ENCODE results near the gene DNM2. TPM values are rescaled to one million over a fixed set of nuclear protein-coding genes. Genes with fewer than 3 reads are reported as not detected.

Gene DNM2
- total and polyA plus RNA-seq, 2 of the 13 experiments (the other 11 are each of a cell fraction or from before 2014, with no cell fraction given), result 41.7 to 59.8 TPM

GRCh38 chr19:10695401-10696398 lies 22.2 kb upstream of the DNM2 start (continued):
- peak; percentile 55; the same call in 1 of the 2 replicates for TF ChIP-seq ZNF263 (CRISPR knock-in tag; IDR thresholded peaks at IDR 0.05)
- no peak; the same call in 1 of the 2 replicates for TF ChIP-seq HOMEZ (CRISPR knock-in tag; IDR thresholded peaks at IDR 0.05; ENCODE audit: low read depth)
- no peak for TF ChIP-seq NFATC3 (CRISPR knock-in tag; IDR thresholded peaks at IDR 0.05)
- TF ChIP-seq KIAA2018 (CRISPR knock-in tag; IDR thresholded peaks at IDR 0.05; ENCODE audit: borderline replicate concordance), result no peak
- TF ChIP-seq IRX3 (CRISPR knock-in tag; IDR thresholded peaks at IDR 0.05; ENCODE audit: borderline replicate concordance, low read depth), result peak; percentile 95; the same call in 1 of the 2 replicates
- peak; percentile 73; the same call in 1 of the 2 replicates for TF ChIP-seq ARID2 (CRISPR knock-in tag; IDR thresholded peaks at IDR 0.05; ENCODE audit: borderline replicate concordance)
- peak; percentile 71; the same call in 1 of the 2 replicates for TF ChIP-seq ATF5 (CRISPR knock-in tag; IDR thresholded peaks at IDR 0.05; ENCODE audit: low read depth)
- TF ChIP-seq AHDC1 (CRISPR knock-in tag; IDR thresholded peaks at IDR 0.05; ENCODE audit: borderline replicate concordance), result no peak
- TF ChIP-seq RNF2 (conservative IDR thresholded peaks at IDR 0.05; ENCODE audit: low read depth), result 0 out of 2 replicates have a peak, but pooled peaks have one; percentile 21
- peak; percentile 72; the same call in 1 of the 2 replicates for TF ChIP-seq MED1 (CRISPR knock-in tag; IDR thresholded peaks at IDR 0.05)

Data from HepG2 (cell line).